ENCODE results near the gene TTLL6.

TTLL6 gene

GRCh38 chr17:48795444-48796162, 21.4 kb downstream of the TTLL6 start:
- Mint-ChIP-seq H3K27me3 (peaks cover 28% of the 10 kb centered on the region), H3K36me3 (no peaks in the 10 kb centered on the region), H3K9me3 (ENCODE audit: low read depth) (no peaks in the 10 kb centered on the region), H3K4me1 (ENCODE audit: low read depth) (peaks cover 6% of the 10 kb centered on the region), H3K27ac (no peak overlapping the region), H3K4me3 (no peak overlapping the region)

GRCh38 chr17:48792033-48792798, 24.8 kb downstream of the TTLL6 start:
- H3K9me3 Mint-ChIP-seq (ENCODE audit: low read depth), result no peaks in the 10 kb centered on the region
- peaks cover 6% of the 10 kb centered on the region for H3K4me1 Mint-ChIP-seq (ENCODE audit: low read depth)
- H3K36me3 Mint-ChIP-seq, result no peaks in the 10 kb centered on the region
- H3K27me3 Mint-ChIP-seq, result peaks cover 30% of the 10 kb centered on the region
- no peak overlapping the region for H3K4me3 Mint-ChIP-seq
- peak overlapping the region; percentile 73 for H3K27ac Mint-ChIP-seq

- Mint-ChIP-seq H3K27me3 (peaks cover 27% of the 10 kb centered on the region), H3K9me3 (ENCODE audit: low read depth) (no peaks in the 10 kb centered on the region), H3K27ac (no peak overlapping the region), H3K4me3 (no peak overlapping the region), H3K36me3 (no peaks in the 10 kb centered on the region), H3K4me1 (ENCODE audit: low read depth) (peaks cover 6% of the 10 kb centered on the region)
Observed at GRCh38 chr17:48791128-48792032, 25.6 kb downstream of the TTLL6 start.

GRCh38 chr17:48790607-48791127, 26.4 kb downstream of the TTLL6 start:
- H3K27me3 Mint-ChIP-seq, result peaks cover 25% of the 10 kb centered on the region
- H3K27ac Mint-ChIP-seq, result no peak overlapping the region
- H3K4me3 Mint-ChIP-seq, result no peak overlapping the region
- H3K36me3 Mint-ChIP-seq, result no peaks in the 10 kb centered on the region
- H3K4me1 Mint-ChIP-seq (ENCODE audit: low read depth), result peaks cover 6% of the 10 kb centered on the region
- no peaks in the 10 kb centered on the region for H3K9me3 Mint-ChIP-seq (ENCODE audit: low read depth)

- peaks cover 17% of the 10 kb centered on the region for H3K27me3 Mint-ChIP-seq
- H3K9me3 Mint-ChIP-seq (ENCODE audit: low read depth), result no peaks in the 10 kb centered on the region
- H3K4me3 Mint-ChIP-seq, result no peak overlapping the region
- H3K4me1 Mint-ChIP-seq (ENCODE audit: low read depth), result peaks cover 6% of the 10 kb centered on the region
- H3K36me3 Mint-ChIP-seq, result no peaks in the 10 kb centered on the region
- no peak overlapping the region for H3K27ac Mint-ChIP-seq
Observed at GRCh38 chr17:48787828-48788227, 29.2 kb downstream of the TTLL6 start.

GRCh38 chr17:48779421-48779820, 37.6 kb downstream of the TTLL6 start:
- Mint-ChIP-seq H3K36me3 (no peaks in the 10 kb centered on the region), H3K27me3 (peaks cover 5% of the 10 kb centered on the region), H3K4me3 (no peak overlapping the region), H3K4me1 (ENCODE audit: low read depth) (no peaks in the 10 kb centered on the region), H3K27ac (no peak overlapping the region), H3K9me3 (ENCODE audit: low read depth) (no peaks in the 10 kb centered on the region)

- H3K36me3 Mint-ChIP-seq, result no peaks in the 10 kb centered on the region
- H3K27ac Mint-ChIP-seq, result no peak overlapping the region
- no peaks in the 10 kb centered on the region for H3K4me1 Mint-ChIP-seq (ENCODE audit: low read depth)
- H3K4me3 Mint-ChIP-seq, result no peak overlapping the region
- peaks cover 12% of the 10 kb centered on the region for H3K27me3 Mint-ChIP-seq
- no peaks in the 10 kb centered on the region for H3K9me3 Mint-ChIP-seq (ENCODE audit: low read depth)
Observed at GRCh38 chr17:48776602-48777001, 40.4 kb downstream of the TTLL6 start.

GRCh38 chr17:48773245-48773644, 43.8 kb downstream of the TTLL6 start:
- H3K27ac Mint-ChIP-seq, result no peak overlapping the region
- H3K9me3 Mint-ChIP-seq (ENCODE audit: low read depth), result no peaks in the 10 kb centered on the region
- H3K4me3 Mint-ChIP-seq, result no peak overlapping the region
- peaks cover 20% of the 10 kb centered on the region for H3K27me3 Mint-ChIP-seq
- H3K36me3 Mint-ChIP-seq, result no peaks in the 10 kb centered on the region
- H3K4me1 Mint-ChIP-seq (ENCODE audit: low read depth), result no peaks in the 10 kb centered on the region

- no peaks in the 10 kb centered on the region for H3K9me3 Mint-ChIP-seq (ENCODE audit: low read depth)
- no peak overlapping the region for H3K27ac Mint-ChIP-seq
- H3K36me3 Mint-ChIP-seq, result no peaks in the 10 kb centered on the region
- H3K27me3 Mint-ChIP-seq, result peaks cover 22% of the 10 kb centered on the region
- no peak overlapping the region for H3K4me3 Mint-ChIP-seq
- H3K4me1 Mint-ChIP-seq (ENCODE audit: low read depth), result no peaks in the 10 kb centered on the region
Observed at GRCh38 chr17:48770954-48771353, 46.1 kb downstream of the TTLL6 start.

GRCh38 chr17:48769009-48769675, 47.9 kb downstream of the TTLL6 start:
- Mint-ChIP-seq H3K9me3 (ENCODE audit: low read depth) (no peaks in the 10 kb centered on the region), H3K27me3 (peaks cover 20% of the 10 kb centered on the region), H3K4me3 (no peak overlapping the region), H3K27ac (no peak overlapping the region), H3K4me1 (ENCODE audit: low read depth) (no peaks in the 10 kb centered on the region), H3K36me3 (no peaks in the 10 kb centered on the region)

GRCh38 chr17:48767263-48767774, 49.7 kb downstream of the TTLL6 start:
- H3K36me3 Mint-ChIP-seq, result no peaks in the 10 kb centered on the region

GRCh38 chr17:48761114-48761513, 55.9 kb downstream of the TTLL6 start:
- H3K4me3 Mint-ChIP-seq, result no peak overlapping the region
- H3K4me1 Mint-ChIP-seq (ENCODE audit: low read depth), result no peaks in the 10 kb centered on the region
- peaks cover 2% of the 10 kb centered on the region for H3K36me3 Mint-ChIP-seq
- peaks cover 42% of the 10 kb centered on the region for H3K27me3 Mint-ChIP-seq
- H3K27ac Mint-ChIP-seq, result no peak overlapping the region
- H3K9me3 Mint-ChIP-seq (ENCODE audit: low read depth), result no peaks in the 10 kb centered on the region

More at GRCh38 chr17:48767263-48767774, 49.7 kb downstream of the TTLL6 start:
- peaks cover 24% of the 10 kb centered on the region for H3K27me3 Mint-ChIP-seq
- no peaks in the 10 kb centered on the region for H3K9me3 Mint-ChIP-seq (ENCODE audit: low read depth)
- no peak overlapping the region for H3K27ac Mint-ChIP-seq
- no peaks in the 10 kb centered on the region for H3K4me1 Mint-ChIP-seq (ENCODE audit: low read depth)
- H3K4me3 Mint-ChIP-seq, result no peak overlapping the region

GRCh38 chr17:48760411-48760810, 56.6 kb downstream of the TTLL6 start:
- peaks cover 2% of the 10 kb centered on the region for H3K36me3 Mint-ChIP-seq
- no peak overlapping the region for H3K4me3 Mint-ChIP-seq
- no peaks in the 10 kb centered on the region for H3K9me3 Mint-ChIP-seq (ENCODE audit: low read depth)
- no peak overlapping the region for H3K27ac Mint-ChIP-seq
- peaks cover 48% of the 10 kb centered on the region for H3K27me3 Mint-ChIP-seq
- H3K4me1 Mint-ChIP-seq (ENCODE audit: low read depth), result no peaks in the 10 kb centered on the region

GRCh38 chr17:48759288-48759687, 57.7 kb downstream of the TTLL6 start:
- peaks cover 48% of the 10 kb centered on the region for H3K27me3 Mint-ChIP-seq
- H3K9me3 Mint-ChIP-seq (ENCODE audit: low read depth), result no peaks in the 10 kb centered on the region
- H3K27ac Mint-ChIP-seq, result no peak overlapping the region
- H3K4me3 Mint-ChIP-seq, result no peak overlapping the region
- peaks cover 6% of the 10 kb centered on the region for H3K4me1 Mint-ChIP-seq (ENCODE audit: low read depth)
- H3K36me3 Mint-ChIP-seq, result peaks cover 2% of the 10 kb centered on the region
